ENCODE data around the gene PKLR.

DNA sequence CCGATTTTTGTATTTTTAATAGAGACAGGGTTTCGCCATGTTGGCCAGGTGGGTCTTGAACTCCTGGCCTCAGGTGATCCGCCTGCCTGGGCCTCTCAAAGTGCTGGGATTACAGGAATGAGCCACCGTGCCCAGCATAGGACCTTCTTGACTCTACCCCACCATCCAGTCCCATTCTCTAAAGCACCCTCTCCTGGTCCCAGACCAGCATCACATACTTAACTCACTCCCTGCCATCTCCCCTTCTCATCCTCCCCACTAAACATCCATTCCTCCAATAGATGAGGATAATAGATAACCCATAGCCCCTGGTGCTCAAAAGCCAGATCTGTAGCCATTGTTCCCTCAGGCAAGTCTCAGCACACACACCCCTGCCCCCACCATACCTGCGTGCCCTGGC, 48.0 kb downstream of the PKLR start:
- TF ChIP-seq, protein P1, sequence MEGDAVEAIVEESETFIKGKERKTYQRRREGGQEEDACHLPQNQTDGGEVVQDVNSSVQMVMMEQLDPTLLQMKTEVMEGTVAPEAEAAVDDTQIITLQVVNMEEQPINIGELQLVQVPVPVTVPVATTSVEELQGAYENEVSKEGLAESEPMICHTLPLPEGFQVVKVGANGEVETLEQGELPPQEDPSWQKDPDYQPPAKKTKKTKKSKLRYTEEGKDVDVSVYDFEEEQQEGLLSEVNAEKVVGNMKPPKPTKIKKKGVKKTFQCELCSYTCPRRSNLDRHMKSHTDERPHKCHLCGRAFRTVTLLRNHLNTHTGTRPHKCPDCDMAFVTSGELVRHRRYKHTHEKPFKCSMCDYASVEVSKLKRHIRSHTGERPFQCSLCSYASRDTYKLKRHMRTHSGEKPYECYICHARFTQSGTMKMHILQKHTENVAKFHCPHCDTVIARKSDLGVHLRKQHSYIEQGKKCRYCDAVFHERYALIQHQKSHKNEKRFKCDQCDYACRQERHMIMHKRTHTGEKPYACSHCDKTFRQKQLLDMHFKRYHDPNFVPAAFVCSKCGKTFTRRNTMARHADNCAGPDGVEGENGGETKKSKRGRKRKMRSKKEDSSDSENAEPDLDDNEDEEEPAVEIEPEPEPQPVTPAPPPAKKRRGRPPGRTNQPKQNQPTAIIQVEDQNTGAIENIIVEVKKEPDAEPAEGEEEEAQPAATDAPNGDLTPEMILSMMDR (IDR thresholded peaks at IDR 0.05), result no peak
- no peak for TF ChIP-seq POLR2A (IDR thresholded peaks at IDR 0.05)
